Chondrocyte (in vitro differentiated cells): ENCODE data around the gene PLD1. TPM values are rescaled to one million over a fixed set of nuclear protein-coding genes. Genes with fewer than 3 reads are reported as not detected.
"Not testable (repeated sequence)": the region's sequence is repeated elsewhere in the genome, so short reads cannot be mapped to it uniquely, and the experiment has no call there.

Experiments used
- DNase-seq: peaks from one replicate; pipeline ENCODE4 v3.0.0; 2021; ENCODE audit warnings: mixed read lengths, low spot score
- H3K27ac Mint-ChIP-seq: one replicate; pipeline ENCODE4 v1.8.0; 2021; ENCODE audit warnings: mild to moderate bottlenecking, moderate library complexity, mixed read lengths; ENCODE audit not compliant: unreplicated experiment
- H3K27me3 Mint-ChIP-seq: 2 replicates; pipeline ENCODE4 v1.8.0; 2021; ENCODE audit warnings: low read depth, mixed read lengths
- H3K36me3 Mint-ChIP-seq: 2 replicates; pipeline ENCODE4 v1.8.0; 2021; ENCODE audit warnings: low read depth, mixed read lengths
- H3K4me1 Mint-ChIP-seq: 2 replicates; pipeline ENCODE4 v1.8.0; 2021; ENCODE audit warnings: low read depth, mild to moderate bottlenecking, mixed read lengths
- H3K4me3 Mint-ChIP-seq: one replicate; pipeline ENCODE4 v1.8.0; 2021; ENCODE audit warnings: mild to moderate bottlenecking, moderate library complexity, mixed read lengths; ENCODE audit not compliant: unreplicated experiment
- H3K9me3 Mint-ChIP-seq: 2 replicates; pipeline ENCODE4 v1.8.0; 2021; ENCODE audit warnings: low read depth, mixed read lengths
- CTCF ChIP-seq: fragments of 200-600 bp; sonication (generic); IDR thresholded peaks from 2 replicates; pipeline ENCODE4 v1.5.0; 2021; ENCODE audit warnings: antibody characterized with exemption, mild to moderate bottlenecking, moderate library complexity
- total RNA-seq: library from RNA; stranded (reverse); gene quantifications from 3 replicates; pipeline ENCODE4 v1.2.1, GENCODE V29; 2021

PLD1 gene
- total RNA-seq, 1 donor from 2014 or later, result 17.0 TPM

DNA sequence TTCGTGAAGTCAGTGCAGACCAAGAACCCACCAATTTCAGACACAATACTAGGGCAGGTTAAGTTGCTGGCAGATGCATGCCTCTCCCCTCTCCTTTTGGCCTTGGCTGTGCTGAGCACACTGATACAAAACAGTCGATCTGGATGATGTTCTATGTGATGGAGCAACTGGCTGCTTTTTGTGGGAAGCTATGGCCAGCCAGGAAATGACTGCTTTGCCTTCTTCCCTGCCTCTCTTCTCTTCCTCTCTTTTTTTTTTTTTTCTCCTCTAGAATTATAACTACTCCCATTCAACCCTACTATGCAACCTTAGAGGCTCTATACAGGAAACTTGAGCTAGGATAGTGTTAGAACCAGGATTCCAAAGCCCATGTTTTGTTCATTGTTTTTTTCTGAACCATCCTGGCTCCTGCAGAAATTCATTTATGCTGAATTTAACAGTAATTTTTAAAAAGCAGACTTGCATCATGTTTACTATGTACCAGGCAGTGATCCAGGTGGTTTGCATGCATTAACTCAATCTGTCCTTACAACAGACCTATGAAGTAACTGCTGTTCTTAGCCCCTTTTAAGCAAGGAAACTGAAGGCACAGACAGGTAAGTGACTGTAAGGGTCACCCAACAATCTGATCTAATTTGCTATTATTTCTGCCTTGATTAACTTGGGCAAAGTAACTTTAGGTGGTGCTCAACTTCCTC, 62.9 kb downstream of the PLD1 start:
- Mint-ChIP-seq H3K36me3 (peaks cover 3% of the 10 kb centered on the region), H3K4me1 (peaks cover 52% of the 10 kb centered on the region), H3K4me3 (no peak overlapping the region), H3K9me3 (no peaks in the 10 kb centered on the region), H3K27me3 (no peaks in the 10 kb centered on the region), H3K27ac (peak overlapping the region; percentile 68)
- no peak for TF ChIP-seq CTCF
- DNase-seq, result no peak

GRCh38 chr3:171746320-171747222, 63.7 kb downstream of the PLD1 start:
- DNase-seq, H3K9me3 Mint-ChIP-seq, H3K36me3 Mint-ChIP-seq, H3K27ac Mint-ChIP-seq, H3K27me3 Mint-ChIP-seq, H3K4me3 Mint-ChIP-seq: not testable (repeated sequence)
- peaks cover 52% of the 10 kb centered on the region for H3K4me1 Mint-ChIP-seq

- H3K27me3 Mint-ChIP-seq, result no peaks in the 10 kb centered on the region
Measured at GRCh38 chr3:171745577-171746319, 64.5 kb downstream of the PLD1 start.

DNA sequence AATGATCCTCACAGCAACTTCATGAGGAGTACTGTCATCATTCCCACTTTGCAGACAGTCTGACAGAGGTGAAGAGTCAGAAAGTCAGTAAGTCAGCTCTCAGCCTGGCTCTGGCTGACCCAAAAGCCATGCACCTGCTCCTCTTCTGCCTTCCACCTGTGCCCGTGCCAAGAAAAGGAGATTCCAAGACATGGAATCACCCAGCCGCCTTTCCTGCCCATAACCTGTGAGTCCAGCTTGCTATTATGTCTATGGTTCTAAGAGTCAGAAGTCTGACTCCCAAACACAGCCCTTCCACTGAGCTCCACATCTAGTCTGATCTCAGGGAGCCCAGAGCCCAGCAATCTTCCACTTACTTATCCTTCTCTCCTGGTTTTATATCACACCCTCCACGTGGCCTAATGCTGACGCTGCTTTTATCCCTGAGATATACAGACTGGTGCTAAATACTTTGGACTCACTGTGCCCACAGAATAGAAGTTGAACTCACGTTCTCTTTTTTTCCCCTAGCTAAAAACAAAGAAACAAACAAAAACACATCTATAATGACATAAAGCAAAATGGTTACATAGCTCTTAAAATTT, 66.0 kb downstream of the PLD1 start:
- TF ChIP-seq CTCF, result no peak
- peaks cover 44% of the 10 kb centered on the region for H3K4me1 Mint-ChIP-seq
- H3K9me3 Mint-ChIP-seq, result no peaks in the 10 kb centered on the region
- no peaks in the 10 kb centered on the region for H3K27me3 Mint-ChIP-seq
- no peak for DNase-seq
- H3K36me3 Mint-ChIP-seq, result peaks cover 3% of the 10 kb centered on the region
- no peak overlapping the region for H3K27ac Mint-ChIP-seq
- H3K4me3 Mint-ChIP-seq, result no peak overlapping the region

More at GRCh38 chr3:171745577-171746319, 64.5 kb downstream of the PLD1 start:
- TF ChIP-seq CTCF, result no peak
- no peaks in the 10 kb centered on the region for H3K9me3 Mint-ChIP-seq
- peaks cover 52% of the 10 kb centered on the region for H3K4me1 Mint-ChIP-seq
- DNase-seq, result no peak
- no peak overlapping the region for H3K27ac Mint-ChIP-seq
- H3K36me3 Mint-ChIP-seq, result peaks cover 3% of the 10 kb centered on the region
- no peak overlapping the region for H3K4me3 Mint-ChIP-seq

- Mint-ChIP-seq H3K4me1 (peaks cover 37% of the 10 kb centered on the region), H3K36me3 (peaks cover 3% of the 10 kb centered on the region), H3K4me3 (no peak overlapping the region), H3K27me3 (no peaks in the 10 kb centered on the region), H3K27ac (no peak overlapping the region), H3K9me3 (no peaks in the 10 kb centered on the region)
- DNase-seq, result no peak
- no peak for TF ChIP-seq CTCF
Measured at GRCh38 chr3:171743327-171744157, 66.7 kb downstream of the PLD1 start.
